ENCODE measurements around the gene THY1.

THY1 gene

GRCh38 chr11:119381181-119381988 is 41.6 kb downstream of the THY1 start, which contains the start of gene USP2:
Gene USP2 (minus strand): TSS chr11:119381690. CDS start chr11:119373480, 8,210 bp downstream.
- peak within 1 kb of the TSS; percentile 23 for H3K27ac ChIP-seq

GRCh38 chr11:119380827-119381180 is 42.2 kb downstream of the THY1 start:
- TF ChIP-seq CTCF (conservative IDR thresholded peaks at IDR 0.05) (no peak), ZFX (IDR thresholded peaks at IDR 0.05) (no peak)
- H3K27ac ChIP-seq, result peak overlapping the region; percentile 23

More at GRCh38 chr11:119381181-119381988, 41.6 kb downstream of the THY1 start, which contains the start of gene USP2:
- peak; percentile 99 for TF ChIP-seq CTCF (conservative IDR thresholded peaks at IDR 0.05)
- TF ChIP-seq ZFX (IDR thresholded peaks at IDR 0.05), result no peak

- H3K27ac ChIP-seq, result no peak overlapping the region
- TF ChIP-seq ZFX (IDR thresholded peaks at IDR 0.05) (no peak), CTCF (conservative IDR thresholded peaks at IDR 0.05) (no peak)
Measured at GRCh38 chr11:119380160-119380826, 42.7 kb downstream of the THY1 start.

- no peak overlapping the region for H3K27ac ChIP-seq
- TF ChIP-seq ZFX (IDR thresholded peaks at IDR 0.05) (no peak), CTCF (conservative IDR thresholded peaks at IDR 0.05) (no peak)
Measured at GRCh38 chr11:119378851-119379465, 44.0 kb downstream of the THY1 start.

- TF ChIP-seq CTCF (conservative IDR thresholded peaks at IDR 0.05) (no peak), ZFX (IDR thresholded peaks at IDR 0.05) (no peak)
- H3K27ac ChIP-seq, result no peak overlapping the region
Measured at GRCh38 chr11:119377961-119378667, 44.9 kb downstream of the THY1 start.

GRCh38 chr11:119377112-119377901 is 45.7 kb downstream of the THY1 start:
- H3K27ac ChIP-seq, result no peak overlapping the region
- TF ChIP-seq ZFX (IDR thresholded peaks at IDR 0.05) (no peak), CTCF (conservative IDR thresholded peaks at IDR 0.05) (no peak)

Measured in C4-2B (cell line).